Heart right ventricle (tissue), 16 donors: ENCODE data around the gene ANKLE1. TPM values are rescaled to one million over a fixed set of nuclear protein-coding genes. Genes with fewer than 3 reads are reported as not detected.

Source experiments
- ATAC-seq, 8 donors: fragments of 200-7000 bp; cut with Tn5 transposase; one replicate each; pipeline ENCODE4 v1.9.1; 2020; ENCODE audit warnings: mild to moderate bottlenecking in 8 of 8, moderate library complexity in 8 of 8, moderate number of reproducible peaks in 1 of 8
- DNase-seq, 2 donors: peaks; one replicate each; pipeline ENCODE4 v3.0.0-alpha.2; 2020
- H3K27ac ChIP-seq, 10 donors: fragments of 200-600 bp; sonication (generic) in 2 of 10; one replicate each; pipeline versions ENCODE4 v1.5.0 to v1.8.0; 2020 to 2022; ENCODE audit warnings: mild to moderate bottlenecking in 3 of 10
- H3K27me3 ChIP-seq, 7 donors: fragments of 200-600 bp; one replicate each; pipeline ENCODE4 v1.8.0; 2021 to 2022; ENCODE audit warnings: mild to moderate bottlenecking in 2 of 7
- H3K36me3 ChIP-seq, 9 donors: fragments of 200-600 bp; sonication (generic) in 1 of 9; one replicate each; pipeline versions ENCODE4 v1.5.0 to v1.8.0; 2020 to 2022; ENCODE audit warnings: mild to moderate bottlenecking in 2 of 9
- H3K4me1 ChIP-seq, 9 donors: fragments of 200-600 bp; sonication (generic) in 1 of 9; one replicate each; pipeline versions ENCODE4 v1.5.0 to v1.8.0; 2020 to 2022; ENCODE audit warnings: mild to moderate bottlenecking in 4 of 9
- H3K4me3 ChIP-seq, 10 donors: fragments of 200-600 bp; sonication (generic) in 2 of 10; one replicate each; pipeline versions ENCODE4 v1.5.0 to v1.8.0; 2020 to 2022; ENCODE audit warnings: mild to moderate bottlenecking in 7 of 10, moderate library complexity in 2 of 10
- H3K9me3 ChIP-seq, 11 donors: fragments of 200-600 bp in 10 of 11; sonication (generic) in 2 of 11; one replicate each; pipeline versions ENCODE4 v1.5.0 to v1.8.0; 2013 to 2022; ENCODE audit warnings: mild to moderate bottlenecking in 2 of 11, control low read depth in 1 of 11, moderate library complexity in 1 of 11
- CTCF ChIP-seq, 9 donors: fragments of 200-600 bp; sonication (generic) in 2 of 9; IDR thresholded peaks; one replicate each; pipeline versions ENCODE4 v1.5.0 to v1.8.0; 2021 to 2022; ENCODE audit warnings: antibody characterized with exemption in 9 of 9, mild to moderate bottlenecking in 5 of 9, moderate library complexity in 1 of 9
- WGBS, 2 donors: extraction: QIAGEN DNeasy Blood & Tissue Kit; methylation state at CpG; one replicate each; pipeline ENCODE4 v1.1.7; 2013; ENCODE audit warnings: inconsistent platforms in 1 of 2; 5-methylcytosine and 5-hydroxymethylcytosine counted together
- intact Hi-C, 10 donors: fragments of 100-400 bp; cut with DNase I; formaldehyde crosslinking; loops; one replicate each; pipeline versions ENCODE4 v1.11.1 to v1.14.2; 2022
- polyA plus RNA-seq, 2 donors: library from polyadenylated mRNA; stranded (reverse); fragments of 200-250 nt; gene quantifications; one replicate each; pipeline ENCODE4 v1.2.3, GENCODE V29; 2013
- total RNA-seq, 10 donors: library from RNA; stranded (reverse); fragmentation: NEBNext Ultra II Directional in 3 of 10; extraction: Animal tissue kit (Norgen Biotek cat#: 25700) in 3 of 10; gene quantifications; one replicate each; pipeline versions ENCODE4 v1.2.1 to v1.2.4, GENCODE V29; 2021 to 2023
- donor health status: Arrhythmogenic right ventricular cardiomyopathy.
- donor health status: ischemic (EF 13 %, LVEDD 7.1; RV severe dilation, severe dysfunction).
- donor health status: healthy with polysubstance abuse.
- donor health status: DM: no; HTN: yes; CAD: no.
- donor health status: DM: no; HTN: no; CAD: no.
- donor health status: ischemic (EF 25% LVEDD 6.9; RV normal size, moderate dysfunction).
- donor health status: ischemic (EF 25% LVEDD 5.7; RV mildly dilated, moderate dysfunction).
- donor health status: healthy.
- donor health status: DM: yes; HTN: yes; CAD: no.
- donor health status: Ischemic cardiomyopathy.
- donor health status: ischemic (EF 35%, LVEDD 5.7; RV mildly dilated, moderate dysfunction).
- donor health status: nonischemic (EF 11% LVEDD 7.7; RV severe dilation, severe dysfunction).
- donor health status: DM: yes; HTN: yes; CAD: no.
- donor health status: PGD.
- donor health status: ischemic (EF 29% LVEDD 5.4; RV normal size, mild dysfunction).
- donor health status: nonischemic (EF 23%, LVEDD 6.1; RV moderate dilation, normal function).

The ANKLE1 gene
- total and polyA plus RNA-seq, 12 donors, result 0.09 to 0.85 (median 0.19) TPM; not detected in 2

DNA sequence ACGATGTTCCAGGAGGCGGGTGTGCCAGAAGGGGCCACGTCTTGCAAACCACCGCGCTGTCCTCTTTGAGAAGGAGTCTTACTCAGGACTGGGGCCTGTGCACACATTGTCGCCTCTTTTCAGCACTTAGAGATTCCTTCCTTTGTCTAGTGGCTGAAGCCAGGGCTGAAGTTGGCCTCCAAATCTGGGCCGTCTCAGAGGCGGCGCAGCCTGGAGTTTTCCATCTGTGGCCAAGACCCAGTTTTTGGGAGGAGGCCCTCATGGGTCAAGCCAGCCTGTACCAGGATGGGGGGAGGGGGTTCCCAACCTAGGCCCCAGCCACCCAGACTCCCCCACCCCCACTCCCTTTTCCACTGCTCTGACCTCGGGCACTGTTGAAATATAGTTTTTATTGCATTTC is 41.2 kb downstream of the ANKLE1 start:
- ATAC-seq (no peak), DNase-seq (no peak)
- 79 to 80% methylated on average over 10 of the region's 10 CpGs for WGBS, 2 donors

GRCh38 chr19:17323300-17323963 is 41.7 kb downstream of the ANKLE1 start:
- no peaks in the 10 kb centered on the region for H3K9me3 ChIP-seq
- 44 to 45% methylated on average over 50 to 56 of the region's 56 CpGs for WGBS, 2 donors
- H3K4me1 ChIP-seq, result peaks cover 0 to 11% (median 0%) of the 10 kb centered on the region in 9 donors
- no peak overlapping the region for H3K27ac ChIP-seq
- ATAC-seq, result no peak
- H3K4me3 ChIP-seq, result no peak overlapping the region
- intact Hi-C loops, result no loop called here
- DNase-seq, result no peak
- TF ChIP-seq CTCF (IDR thresholded peaks at IDR 0.05), result no peak
- peaks cover 0 to 64% (median 20%) of the 10 kb centered on the region in 9 donors for H3K36me3 ChIP-seq
- no peaks in the 10 kb centered on the region for H3K27me3 ChIP-seq

More for the DNA sequence above, 41.2 kb downstream of the ANKLE1 start:
- H3K4me1 ChIP-seq, result peaks cover 0 to 7% (median 0%) of the 10 kb centered on the region in 9 donors
- H3K36me3 ChIP-seq, result peaks cover 0 to 68% (median 20%) of the 10 kb centered on the region in 9 donors
- H3K27ac ChIP-seq, result no peak overlapping the region
- H3K27me3 ChIP-seq, result no peaks in the 10 kb centered on the region
- intact Hi-C loops, result no loop called here
- H3K9me3 ChIP-seq, result no peaks in the 10 kb centered on the region
- TF ChIP-seq CTCF (IDR thresholded peaks at IDR 0.05), result no peak
- no peak overlapping the region for H3K4me3 ChIP-seq

GRCh38 chr19:17323964-17324332 is 42.2 kb downstream of the ANKLE1 start:
- H3K36me3 ChIP-seq, result peaks cover 0 to 58% (median 20%) of the 10 kb centered on the region in 9 donors
- H3K9me3 ChIP-seq, result no peaks in the 10 kb centered on the region
- intact Hi-C loops, result no loop called here
- ATAC-seq, result no peak
- H3K27ac ChIP-seq, result no peak overlapping the region
- H3K27me3 ChIP-seq, result peaks cover 0 to 4% (median 0%) of the 10 kb centered on the region in 7 donors
- H3K4me3 ChIP-seq, result no peak overlapping the region
- no peak for TF ChIP-seq CTCF (IDR thresholded peaks at IDR 0.05)
- no peak for DNase-seq
- WGBS, 2 donors, result 46 to 51% methylated on average over 7 of the region's 7 CpGs
- peaks cover 0 to 13% (median 0%) of the 10 kb centered on the region in 9 donors for H3K4me1 ChIP-seq

GRCh38 chr19:17324357-17325114 is 42.8 kb downstream of the ANKLE1 start:
- ATAC-seq, result no peak
- peaks cover 0 to 10% (median 0%) of the 10 kb centered on the region in 7 donors for H3K27me3 ChIP-seq
- H3K36me3 ChIP-seq, result peaks cover 0 to 53% (median 20%) of the 10 kb centered on the region in 9 donors
- no peak for TF ChIP-seq CTCF (IDR thresholded peaks at IDR 0.05)
- H3K27ac ChIP-seq, result no peak overlapping the region
- intact Hi-C loops, result no loop called here
- WGBS, 2 donors, result 93 to 95% methylated on average over 28 of the region's 28 CpGs
- no peak overlapping the region for H3K4me3 ChIP-seq
- H3K9me3 ChIP-seq, result no peaks in the 10 kb centered on the region
- DNase-seq, result no peak
- H3K4me1 ChIP-seq, result peaks cover 0 to 19% (median 0%) of the 10 kb centered on the region in 9 donors
